Measurements from ENCODE around the gene C9orf78.

GRCh38 chr9:129823542-129823934 is 11.5 kb downstream of the C9orf78 start:
- TF ChIP-seq CTCF (IDR thresholded peaks at IDR 0.05) (no peak), POLR2A (IDR thresholded peaks at IDR 0.05) (no peak)

Measured in Peyer's patch (tissue), 4 donors.